B cell (primary cell): ENCODE measurements around the gene CAV1. TPM values are rescaled to one million over a fixed set of nuclear protein-coding genes. Genes with fewer than 3 reads are reported as not detected.

ENCODE experiments used
- ATAC-seq: fragments of 200-7000 bp; cut with Tn5 transposase; one replicate; pipeline ENCODE4 v1.10.0; 2021; ENCODE audit warnings: low read depth, mild to moderate bottlenecking, moderate number of reproducible peaks, moderate library complexity
- CTCF ChIA-PET: fragments of 350-600 bp; sonication (Branson Sonifier 250); formaldehyde crosslinking; loops from one replicate; lab custom pipeline; 2021; ENCODE audit warnings: antibody characterized with exemption, inconsistent platforms; lab: Charles Lee
- POLR2A ChIA-PET: fragments of 350-600 bp; sonication (Branson Sonifier 250); formaldehyde crosslinking; loops from one replicate; lab custom pipeline; 2021; ENCODE audit warnings: antibody characterized with exemption; lab: Charles Lee
- DNase-seq: peaks from one replicate; pipeline ENCODE4 v3.0.0; 2013
- H2AFZ ChIP-seq: 2 replicates; pipeline ENCODE4 v1.6.1; 2012; ENCODE audit warnings: mild to moderate bottlenecking, low read depth, low read length; ENCODE audit not compliant: insufficient read depth, poor library complexity, severe bottlenecking
- H3K27ac ChIP-seq, 2 donors: 1 replicate in 1 of 2; 2 replicates in 1 of 2; pipeline ENCODE4 v1.5.1; 2012 to 2013; ENCODE audit warnings: low read length in 2 of 2, mild to moderate bottlenecking in 2 of 2, moderate library complexity in 1 of 2
- H3K27me3 ChIP-seq, 4 experiments: fragments of 200-600 bp in 1 of 4; sonication (generic) in 1 of 4; replicated peaks in 1 of 4; 1 replicate in 2 of 4; 2 replicates in 2 of 4; pipeline versions ENCODE4 v1.6.1 to v1.7.0; 2013 to 2016; ENCODE audit warnings: low read length in 3 of 4, mild to moderate bottlenecking in 2 of 4, mixed read lengths in 1 of 4, moderate library complexity in 1 of 4; ENCODE audit not compliant: insufficient read depth in 4 of 4, control insufficient read depth in 3 of 4; ENCODE audit errors: control extremely low read depth in 1 of 4
- H3K36me3 ChIP-seq, 2 experiments: replicated peaks in 1 of 2; 1 replicate in 1 of 2; 2 replicates in 1 of 2; pipeline versions ENCODE4 v1.6.1 to v1.7.1; 2013; ENCODE audit warnings: low read length in 1 of 2; ENCODE audit not compliant: insufficient read depth in 2 of 2, control insufficient read depth in 1 of 2; ENCODE audit errors: control extremely low read depth in 1 of 2, extremely low read depth in 1 of 2
- H3K4me1 ChIP-seq, 2 donors: fragments of 200-600 bp in 1 of 2; sonication (generic) in 1 of 2; 1 replicate in 1 of 2; 2 replicates in 1 of 2; pipeline versions ENCODE4 v1.5.1 to v1.6.1; 2013 to 2017; ENCODE audit warnings: low read length in 2 of 2; ENCODE audit not compliant: control insufficient read depth in 2 of 2, insufficient read depth in 2 of 2
- H3K4me2 ChIP-seq: replicated peaks from 2 replicates; pipeline ENCODE3; 2012; ENCODE audit warnings: mild to moderate bottlenecking, low read depth, low read length; ENCODE audit not compliant: poor library complexity, severe bottlenecking
- H3K4me3 ChIP-seq, 5 experiments: fragments of 200-600 bp in 1 of 5; sonication (generic) in 1 of 5; 1 replicate in 3 of 5; 2 replicates in 2 of 5; pipeline versions ENCODE4 v1.5.1 to v1.7.0; 2011 to 2016; ENCODE audit warnings: low read length in 4 of 5, mild to moderate bottlenecking in 4 of 5, low read depth in 2 of 5, control low read depth in 1 of 5, moderate library complexity in 1 of 5; ENCODE audit not compliant: insufficient read depth in 1 of 5; ENCODE audit errors: control extremely low read depth in 1 of 5, extremely low read depth in 1 of 5
- H3K79me2 ChIP-seq: fragments of 200-600 bp; sonication (generic); one replicate; pipeline ENCODE4 v1.6.0; 2016; ENCODE audit warnings: low read length; ENCODE audit not compliant: control insufficient read depth, insufficient read depth
- H3K9ac ChIP-seq: fragments of 200-600 bp; sonication (generic); 2 replicates; pipeline ENCODE4 v1.6.1; 2017; ENCODE audit warnings: mild to moderate bottlenecking, low read length, moderate library complexity
- H3K9me3 ChIP-seq, 3 donors: one replicate each; pipeline versions ENCODE4 v1.6.1 to v1.7.1; 2013; ENCODE audit warnings: low read length in 2 of 3; ENCODE audit not compliant: control insufficient read depth in 2 of 3, insufficient read depth in 1 of 3; ENCODE audit errors: control extremely low read depth in 1 of 3
- H4K20me1 ChIP-seq: 2 replicates; pipeline ENCODE4 v1.6.0; 2012; ENCODE audit warnings: mild to moderate bottlenecking, low read length; ENCODE audit not compliant: insufficient read depth, control insufficient read depth, poor library complexity, severe bottlenecking
- H3K27ac Mint-ChIP-seq: one replicate; pipeline ENCODE4 v1.8.0; 2021; ENCODE audit warnings: mixed read lengths
- H3K27me3 Mint-ChIP-seq: one replicate; pipeline ENCODE4 v1.8.0; 2021; ENCODE audit warnings: mixed read lengths
- H3K4me1 Mint-ChIP-seq: one replicate; pipeline ENCODE4 v1.8.0; 2021; ENCODE audit warnings: mixed read lengths
- H3K4me3 Mint-ChIP-seq: one replicate; pipeline ENCODE4 v1.8.0; 2021; ENCODE audit warnings: mixed read lengths
- H3K9me3 Mint-ChIP-seq: one replicate; pipeline ENCODE4 v1.8.0; 2022; ENCODE audit warnings: mixed read lengths; ENCODE audit not compliant: insufficient read depth
- CTCF ChIP-seq: fragments of 200-600 bp; IDR thresholded peaks from one replicate; pipeline ENCODE4 v1.8.0; 2022; ENCODE audit warnings: antibody characterized with exemption, mild to moderate bottlenecking
- EZH2 ChIP-seq: IDR thresholded peaks from 2 replicates; pipeline ENCODE4 v1.6.1; 2012; ENCODE audit warnings: borderline replicate concordance, low read depth, mild to moderate bottlenecking, moderate library complexity, low read length; ENCODE audit not compliant: insufficient read depth, poor library complexity, severe bottlenecking
- WGBS: methylation state at CpG from one replicate; pipeline ENCODE4 v1.1.5; 2013; ENCODE audit warnings: missing lambda C conversion rate; ENCODE audit not compliant: insufficient coverage; 5-methylcytosine and 5-hydroxymethylcytosine counted together
- intact Hi-C: fragments of 100-400 bp; cut with micrococcal nuclease; formaldehyde crosslinking; loops from one replicate; pipeline ENCODE4 v1.10.0; 2022
- polyA plus RNA-seq: library from polyadenylated mRNA; depleted of rRNA; stranded (reverse); fragments of >200 nt; gene quantifications from 2 replicates; pipeline ENCODE4 v1.2.3, GENCODE V29; 2012
- total RNA-seq, 2 donors: library from RNA; stranded (reverse); fragments of 120-200 nt in 1 of 2; gene quantifications; 1 replicate in 1 of 2; 2 replicates in 1 of 2; pipeline versions ENCODE4 v1.2.3 to v1.2.4, GENCODE V29; 2013 to 2022

CAV1 gene
- total and polyA plus RNA-seq, 2 donors (not counting 1 experiment from before 2014, with no cell fraction given) = 0.95 to 1.9 TPM

- H3K4me3 Mint-ChIP-seq = no peak overlapping the region
- H3K4me1 ChIP-seq = peaks cover 12 to 14% of the 10 kb centered on the region in 2 donors
- no peak overlapping the region for H3K27ac Mint-ChIP-seq
- H3K27ac ChIP-seq = no peak overlapping the region
- CTCF ChIA-PET = interaction anchor here (1.1 kb wide), 1 partner anchor 17 kb away, joined by 4 read pairs; no protein-coding TSS in a partner anchor
- intact Hi-C loops = no loop called here
- ATAC-seq = no peak
- peaks cover 24% of the 10 kb centered on the region for H3K4me1 Mint-ChIP-seq
- TF ChIP-seq EZH2 (no peak), CTCF (no peak)
- peaks cover 16% of the 10 kb centered on the region for H3K27me3 Mint-ChIP-seq
- POLR2A ChIA-PET = no interaction called here
- peaks cover 0 to 5% (median 0%) of the 10 kb centered on the region in 4 experiments for H3K27me3 ChIP-seq
- H3K4me3 ChIP-seq = no peak overlapping the region
- peak overlapping the region; percentile 34 for H3K9ac ChIP-seq
- H3K79me2 ChIP-seq = no peaks in the 10 kb centered on the region
- no peaks in the 10 kb centered on the region for H3K36me3 ChIP-seq
- no peaks in the 10 kb centered on the region for H3K9me3 ChIP-seq
- no peaks in the 10 kb centered on the region for H4K20me1 ChIP-seq
- no peak overlapping the region for H2AFZ ChIP-seq
- DNase-seq = no peak
- H3K4me2 ChIP-seq = peak overlapping the region; percentile 44
- no peaks in the 10 kb centered on the region for H3K9me3 Mint-ChIP-seq
These were observed 48.7 kb downstream of the CAV1 start for GRCh38 chr7:116573541-116573940.

- no peak for ATAC-seq
- WGBS = 56% methylated on average over 1 of the region's 2 CpGs
These were observed 49.4 kb downstream of the CAV1 start for GRCh38 chr7:116574025-116574822.

More at GRCh38 chr7:116574025-116574822, 49.4 kb downstream of the CAV1 start:
- H3K79me2 ChIP-seq = no peaks in the 10 kb centered on the region
- peaks cover 12 to 14% of the 10 kb centered on the region in 2 donors for H3K4me1 ChIP-seq
- Mint-ChIP-seq H3K27ac (no peak overlapping the region), H3K9me3 (no peaks in the 10 kb centered on the region), H3K4me3 (no peak overlapping the region), H3K27me3 (peaks cover 16% of the 10 kb centered on the region), H3K4me1 (peaks cover 24% of the 10 kb centered on the region)
- POLR2A ChIA-PET = no interaction called here
- H3K9me3 ChIP-seq = no peaks in the 10 kb centered on the region
- CTCF ChIA-PET = interaction anchor here (1.0 to 1.1 kb wide), 2 partner anchors 16 to 18 kb away, joined by 3 to 4 read pairs; no protein-coding TSS in a partner anchor
- no peak overlapping the region for H2AFZ ChIP-seq
- peaks cover 0 to 5% (median 0%) of the 10 kb centered on the region in 4 experiments for H3K27me3 ChIP-seq
- peak overlapping the region; percentile 34 for H3K9ac ChIP-seq
- H3K27ac ChIP-seq = no peak overlapping the region
- DNase-seq = no peak
- H4K20me1 ChIP-seq = no peaks in the 10 kb centered on the region
- H3K36me3 ChIP-seq = no peaks in the 10 kb centered on the region
- H3K4me3 ChIP-seq = no peak overlapping the region
- TF ChIP-seq EZH2 (no peak), CTCF (no peak)
- H3K4me2 ChIP-seq = peak overlapping the region; percentile 44
- intact Hi-C loops = no loop called here
